Measurements from ENCODE around the gene CORO6.

Gene CORO6

GRCh38 chr17:29613352-29613837 is 9.3 kb downstream of the CORO6 start:
- ATAC-seq (peak; percentile 60), DNase-seq (peak; percentile 98)

GRCh38 chr17:29612404-29613280 is 10.1 kb downstream of the CORO6 start:
- DNase-seq (no peak), ATAC-seq (no peak)

GRCh38 chr17:29612094-29612403 is 10.7 kb downstream of the CORO6 start:
- ATAC-seq, result no peak
- DNase-seq, result no peak

DNA sequence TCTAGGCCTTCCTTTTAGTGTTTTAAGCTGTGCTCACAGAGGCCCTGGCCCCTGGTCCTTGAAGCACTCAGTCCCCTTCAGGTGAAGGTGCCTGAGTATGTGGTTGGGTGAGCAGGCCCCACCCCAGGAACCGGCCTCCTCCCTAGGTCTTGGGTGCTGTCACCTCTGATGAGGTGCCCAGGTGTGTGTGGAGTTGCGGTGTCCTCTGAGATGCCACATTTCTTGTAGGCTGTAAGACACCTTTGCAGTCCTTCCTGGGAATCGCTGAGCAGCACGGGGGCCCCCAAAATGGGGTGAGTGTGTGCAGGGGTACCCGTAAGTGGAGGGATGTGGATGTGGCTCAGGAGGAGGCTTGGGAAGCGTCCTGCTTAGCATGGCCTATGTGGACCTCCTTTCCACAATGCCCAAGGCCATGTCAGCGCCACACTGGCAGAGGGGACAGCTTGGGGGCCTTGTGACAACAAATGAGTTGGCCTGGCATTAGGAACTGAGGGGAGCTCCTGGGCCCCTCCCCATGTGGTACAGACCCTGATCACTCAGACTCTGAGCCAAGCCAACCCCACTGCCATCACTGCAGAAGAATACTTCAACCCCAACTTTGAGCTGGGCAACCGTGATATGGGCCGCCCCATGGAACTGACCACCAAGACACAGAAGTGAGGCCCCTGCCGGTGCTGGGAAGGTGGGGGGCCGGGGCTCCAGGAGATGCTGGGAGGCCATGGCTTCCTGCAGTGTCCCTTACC is 11.2 kb downstream of the CORO6 start:
- ATAC-seq (no peak), DNase-seq (no peak)

DNA sequence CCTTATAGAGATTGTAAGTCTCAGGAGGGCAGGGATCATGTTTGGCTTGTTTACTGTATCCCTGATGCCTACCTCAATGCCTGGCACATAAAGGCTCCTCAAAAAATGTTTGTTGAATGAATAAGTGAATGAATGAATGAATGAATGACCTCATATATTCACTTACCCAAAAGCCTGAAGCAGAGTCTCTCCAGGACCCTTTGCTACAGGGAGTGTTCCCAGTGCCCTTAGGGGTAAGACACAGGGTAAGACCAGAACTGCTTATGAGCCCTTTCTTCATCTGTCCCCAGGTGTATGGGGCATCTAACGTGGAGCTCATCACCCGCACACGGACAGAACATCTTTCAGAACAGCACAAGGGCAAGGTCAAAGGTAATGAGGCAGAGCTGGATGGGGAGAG is 12.3 kb downstream of the CORO6 start:
- ATAC-seq (no peak), DNase-seq (no peak)

- ATAC-seq, result no peak
- DNase-seq, result no peak
Measured at GRCh38 chr17:29608986-29609385, 13.7 kb downstream of the CORO6 start.

GRCh38 chr17:29607557-29608195 is 15.0 kb downstream of the CORO6 start:
- ATAC-seq (no peak), DNase-seq (no peak)

GRCh38 chr17:29603109-29603674 is 19.5 kb downstream of the CORO6 start:
- no peak for DNase-seq
- no peak for ATAC-seq

GRCh38 chr17:29597361-29598172 is 25.1 kb downstream of the CORO6 start:
- ATAC-seq, result no peak
- no peak for DNase-seq

DNA sequence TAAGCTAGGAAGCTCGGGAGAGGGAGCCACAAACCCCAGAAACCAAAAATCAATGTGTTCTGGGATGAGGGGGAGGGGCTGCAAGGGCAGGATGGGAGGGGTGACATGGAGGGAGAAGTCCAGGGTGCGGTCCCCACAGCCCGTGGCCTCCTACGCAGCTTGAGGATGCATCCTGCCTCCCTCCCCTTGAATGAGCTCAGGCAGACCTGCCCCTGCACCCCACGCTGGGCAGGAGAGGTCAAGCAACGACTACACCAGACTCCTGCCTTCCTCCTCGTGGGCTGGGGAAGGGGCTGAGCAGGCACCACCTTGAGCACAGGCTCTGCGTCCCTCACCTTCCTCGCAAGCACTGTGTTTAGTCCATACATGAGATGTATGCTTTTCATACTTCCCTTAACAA is 25.9 kb downstream of the CORO6 start:
- DNase-seq, result no peak
- ATAC-seq, result no peak

GRCh38 chr17:29595943-29596774 is 26.6 kb downstream of the CORO6 start:
- ATAC-seq, result no peak

DNA sequence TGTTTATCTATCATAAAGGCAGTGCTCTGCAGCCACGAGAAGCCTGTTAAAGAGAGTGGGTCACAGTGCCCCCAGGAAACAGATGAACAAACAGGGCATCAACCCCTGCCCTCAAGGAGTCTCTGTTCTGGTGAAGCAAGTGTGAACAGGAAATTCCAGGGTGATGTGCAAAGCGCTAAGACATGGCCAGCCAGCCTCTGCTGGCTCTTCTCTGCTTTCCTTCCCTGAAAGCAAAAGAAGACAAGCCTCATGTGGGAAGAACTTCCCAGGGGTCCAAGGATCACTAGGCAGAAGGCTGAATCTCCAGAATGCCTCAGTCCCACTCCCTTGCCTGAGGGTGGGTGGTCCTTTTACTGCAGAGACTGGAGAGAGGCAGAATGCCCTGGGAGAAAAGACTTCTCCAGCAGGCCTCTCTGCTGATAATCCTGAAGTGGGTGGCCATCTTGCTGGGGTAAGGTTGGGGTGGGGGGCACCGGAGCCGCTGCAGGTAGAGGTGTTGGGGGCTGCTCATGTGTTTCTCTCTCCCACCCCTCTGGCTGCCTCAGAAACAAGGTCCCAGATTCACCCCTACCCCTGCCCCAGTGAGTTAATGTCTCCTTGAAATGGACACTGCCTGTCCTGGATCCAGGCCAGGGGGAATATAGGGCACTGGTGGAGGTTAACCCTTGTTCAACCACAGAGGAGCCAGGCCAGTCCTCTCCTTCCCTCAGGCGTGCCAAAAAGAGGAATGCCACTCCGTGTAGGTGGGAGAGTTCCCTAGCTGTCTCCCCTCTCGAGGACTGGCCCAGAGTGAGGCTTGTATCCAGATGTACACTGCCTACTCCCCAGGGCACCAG is 27.4 kb downstream of the CORO6 start:
- DNase-seq (no peak), ATAC-seq (no peak)

More at GRCh38 chr17:29595943-29596774, 26.6 kb downstream of the CORO6 start:
- DNase-seq, result no peak

DNA sequence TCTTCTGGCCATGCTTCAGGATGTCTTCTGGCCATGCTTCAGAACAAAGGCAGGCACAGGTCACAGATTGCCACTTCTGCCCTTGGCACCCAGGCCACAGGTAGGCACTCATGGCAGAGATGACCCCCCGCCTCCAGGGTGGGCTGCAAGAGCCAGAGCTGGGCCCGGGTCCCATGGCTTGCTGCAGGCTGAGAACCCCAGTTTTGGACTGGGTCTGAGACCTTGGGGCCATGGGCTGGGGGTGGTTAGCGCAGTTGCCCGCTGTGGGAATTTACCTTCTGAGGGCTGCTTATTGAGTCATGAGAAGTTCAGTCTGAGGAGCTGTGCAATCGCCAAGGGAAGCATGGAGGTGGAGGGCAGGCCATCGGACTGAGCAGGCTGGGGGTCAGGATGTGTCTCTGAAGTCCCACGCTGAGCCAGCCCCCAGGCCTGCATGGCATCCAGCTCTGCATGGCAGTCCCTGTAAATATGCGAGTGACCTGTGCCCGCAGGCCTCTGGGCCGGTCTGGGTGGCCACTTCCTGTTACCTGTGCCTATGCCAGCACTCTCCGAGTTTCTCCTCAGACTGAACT is 28.1 kb downstream of the CORO6 start:
- DNase-seq, result no peak

DNA sequence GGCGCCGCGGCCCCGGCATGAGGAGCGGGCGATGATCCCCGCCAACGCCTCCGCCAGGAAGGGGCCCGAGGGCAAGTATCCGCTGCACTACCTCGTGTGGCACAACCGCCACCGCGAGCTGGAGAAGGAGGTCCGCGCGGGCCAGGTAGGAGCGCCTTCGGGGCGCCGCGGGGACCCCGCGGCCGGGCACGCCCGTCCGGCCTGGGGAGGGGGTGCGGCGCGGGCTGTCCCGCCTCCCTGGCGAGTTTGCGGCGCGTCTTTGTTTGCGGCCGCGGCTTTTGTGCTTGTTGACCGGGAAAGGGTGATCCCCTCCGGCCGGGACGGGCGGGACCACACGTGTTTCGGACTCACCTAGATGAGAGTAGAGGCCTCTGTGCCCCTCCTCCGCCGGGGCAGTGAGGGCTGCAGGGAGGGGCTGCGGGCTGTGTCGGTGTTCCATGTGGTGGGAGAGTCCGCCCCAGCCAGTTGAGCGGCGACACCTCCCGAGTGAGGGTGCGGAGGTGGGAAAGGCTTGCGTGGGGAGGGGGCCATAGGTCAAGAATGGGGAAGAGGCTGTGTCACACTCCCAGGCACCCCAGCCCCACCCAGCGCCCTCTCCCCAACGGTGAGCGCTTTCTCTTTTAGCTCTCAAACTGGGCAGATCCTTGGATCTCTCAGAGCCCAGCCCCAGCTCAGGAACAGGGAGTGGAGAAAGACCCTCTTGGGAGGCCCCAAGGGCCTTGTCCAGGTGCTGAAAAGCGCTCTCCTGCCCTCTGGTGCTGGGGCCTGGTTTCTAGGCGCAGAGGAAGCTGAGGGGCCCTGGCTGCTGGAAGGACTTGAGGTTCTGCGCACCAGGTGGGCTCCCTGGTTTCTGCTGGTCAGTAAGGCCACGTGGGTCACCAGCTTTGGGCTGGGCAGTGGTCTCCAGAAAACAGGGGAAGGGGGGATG is 28.9 kb downstream of the CORO6 start:
- peak; percentile 54 for DNase-seq
- ATAC-seq, result no peak

More for the DNA sequence above, 28.1 kb downstream of the CORO6 start:
- ATAC-seq, result no peak

- peak; percentile 70 for DNase-seq
- no peak for ATAC-seq
Measured at GRCh38 chr17:29592850-29593551, 29.7 kb downstream of the CORO6 start, which contains the start of gene ANKRD13B. ANKRD13B (plus strand) TSS chr17:29593132; CDS start chr17:29593622, 490 bp downstream.

DNA sequence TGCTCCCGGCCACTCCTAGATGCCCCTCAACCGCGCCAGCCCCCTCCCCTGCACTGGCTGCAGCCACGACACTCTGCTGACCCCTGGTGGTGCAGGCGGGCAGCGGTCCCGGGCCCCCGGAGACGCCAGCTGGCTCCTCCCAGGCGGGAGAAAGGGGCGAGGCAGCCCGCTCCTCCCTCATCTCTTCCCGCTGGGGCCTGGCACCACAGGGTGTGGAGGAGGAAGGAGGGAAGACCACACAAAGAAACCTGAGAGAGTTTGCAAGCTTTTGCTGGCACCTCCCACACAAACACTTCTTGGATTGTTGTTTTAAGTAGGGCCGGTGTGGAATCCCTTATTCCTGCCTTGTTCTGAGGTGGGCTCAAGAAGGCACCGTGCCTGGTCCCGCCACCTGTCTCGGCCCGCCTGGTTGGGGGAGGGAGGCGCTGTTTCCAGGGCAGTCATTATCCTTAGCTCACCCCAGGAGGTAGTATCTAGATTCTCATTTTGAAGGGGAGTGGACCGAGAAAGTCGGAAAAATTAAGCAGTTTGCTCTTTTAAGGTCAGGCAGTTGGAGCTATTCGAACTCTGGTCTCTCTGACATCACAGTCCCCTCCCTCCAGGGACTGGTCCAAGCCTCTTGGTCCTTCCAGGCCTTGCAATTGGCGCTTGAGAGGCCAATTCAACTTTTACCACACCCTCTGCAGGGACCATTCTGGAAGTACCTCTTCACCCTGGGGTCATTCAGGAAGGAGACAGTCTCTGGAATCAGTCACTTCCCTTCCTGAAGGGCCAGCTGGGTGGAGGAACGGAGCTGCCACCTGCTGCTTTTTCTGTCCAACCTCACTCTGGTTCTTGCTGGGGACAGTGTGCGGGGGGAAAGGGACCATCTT is 30.7 kb downstream of the CORO6 start:
- DNase-seq (peak; percentile 95), ATAC-seq (peak; percentile 48)
